Spinal cord (tissue), 10 donors: ENCODE measurements around the gene QRICH2. TPM values are rescaled to one million over a fixed set of nuclear protein-coding genes. Genes with fewer than 3 reads are reported as not detected.
"Not testable (repeated sequence)": the region's sequence is repeated elsewhere in the genome, so short reads cannot be mapped to it uniquely, and the experiment has no call there.

Experiments used
- DNase-seq, 6 donors: peaks; one replicate each; pipeline versions ENCODE4 v3.0.0 to v3.0.0-alpha.2; 2013 to 2015; ENCODE audit warnings: low spot score in 6 of 6, low read depth in 4 of 6
- H3K27ac ChIP-seq: one replicate; pipeline ENCODE4 v1.5.1; 2013; ENCODE audit warnings: low read depth, low read length, control low read depth
- H3K27me3 ChIP-seq: one replicate; pipeline ENCODE4 v1.6.1; 2013; ENCODE audit warnings: low read length; ENCODE audit not compliant: control insufficient read depth, insufficient read depth
- H3K36me3 ChIP-seq: one replicate; pipeline ENCODE4 v1.6.1; 2013; ENCODE audit warnings: low read length; ENCODE audit not compliant: control insufficient read depth, insufficient read depth
- H3K4me1 ChIP-seq: one replicate; pipeline ENCODE4 v1.6.1; 2013; ENCODE audit warnings: low read length; ENCODE audit not compliant: control insufficient read depth, insufficient read depth
- H3K4me3 ChIP-seq: one replicate; pipeline ENCODE4 v1.5.1; 2013; ENCODE audit warnings: low read depth, low read length, control low read depth
- H3K9me3 ChIP-seq: one replicate; pipeline ENCODE4 v1.6.1; 2013; ENCODE audit warnings: low read length; ENCODE audit not compliant: control insufficient read depth, insufficient read depth
- WGBS: methylation state at CpG from one replicate; pipeline ENCODE4 v1.1.5; 2013; ENCODE audit warnings: missing lambda C conversion rate; ENCODE audit not compliant: insufficient coverage; 5-methylcytosine and 5-hydroxymethylcytosine counted together
- polyA plus RNA-seq, 2 donors: library from polyadenylated mRNA; unstranded; fragments of 120-200 nt; gene quantifications; one replicate each; pipeline ENCODE4 v1.2.1, GENCODE V29; 2013; ENCODE audit not compliant: insufficient read length in 2 of 2
- small RNA-seq: library from RNA; depleted of rRNA; stranded (forward); fragments of <200 nt; gene quantifications from one replicate; pipeline ENCODE3, GENCODE V24; 2014; ENCODE audit warnings: low replicate concordance
- total RNA-seq, 2 donors: library from RNA; depleted of rRNA in 1 of 2; stranded (reverse); fragments of 120-200 nt in 1 of 2; fragments of >200 nt in 1 of 2; gene quantifications; one replicate each; pipeline versions ENCODE4 v1.2.3 to v1.2.4, GENCODE V29; 2013 to 2014
- donor health status: healthy.

The QRICH2 gene
- total and polyA plus RNA-seq, 4 donors = 3.7 to 21.4 (median 11.0) TPM

GRCh38 chr17:76225373-76226086, 82.5 kb downstream of the QRICH2 start:
- 97% methylated on average over 2 of the region's 7 CpGs for WGBS
- H3K4me1 ChIP-seq, H3K36me3 ChIP-seq, DNase-seq, H3K9me3 ChIP-seq, H3K27ac ChIP-seq, H3K27me3 ChIP-seq, H3K4me3 ChIP-seq: not testable (repeated sequence)

Small RNA genes within 50 kb of the gene (small RNA-seq; reads per million reads assigned to genes)
- gene RF00019 (not detected), gene RNU6-24P (not detected)

Other genes starting within 250 kb of the QRICH2 start
- gene SRP68, start 235.8 kb downstream of the QRICH2 start, total RNA-seq = 10 to 100 TPM; 31.4 to 38.8 TPM
- 10 to 100 TPM; 63.3 to 63.7 TPM for gene SRP68, start 235.8 kb downstream of the QRICH2 start, polyA plus RNA-seq
- not detected for gene GALR2, start 233.5 kb downstream of the QRICH2 start, total RNA-seq
- gene GALR2, start 233.5 kb downstream of the QRICH2 start, polyA plus RNA-seq = under 1 TPM; 0.47 to 0.74 TPM
- not detected for gene ZACN, start 229.1 kb downstream of the QRICH2 start, total RNA-seq
- gene ZACN, start 229.1 kb downstream of the QRICH2 start, polyA plus RNA-seq = 10 to 100 TPM; 49.6 to 59.0 TPM
- gene EXOC7, start 204.5 kb downstream of the QRICH2 start, total RNA-seq = 100 to 1,000 TPM in 1 of 2 donors, 10 to 100 TPM in 1; 84.7 to 172 TPM
- 100 to 1,000 TPM; 162 to 168 TPM for gene EXOC7, start 204.5 kb downstream of the QRICH2 start, polyA plus RNA-seq
- 10 to 100 TPM in 1 of 2 donors, 1 to 10 TPM in 1; 4.6 to 41.0 TPM for gene FOXJ1, start 167.0 kb downstream of the QRICH2 start, total RNA-seq
- gene FOXJ1, start 167.0 kb downstream of the QRICH2 start, polyA plus RNA-seq = 10 to 100 TPM; 21.3 to 30.7 TPM
- 10 to 100 TPM; 22.8 to 57.7 TPM for gene RNF157, start 67.8 kb downstream of the QRICH2 start, total RNA-seq
- 100 to 1,000 TPM; 194 to 196 TPM for gene RNF157, start 67.8 kb downstream of the QRICH2 start, polyA plus RNA-seq
- 10 to 100 TPM in 1 of 2 donors, 1 to 10 TPM in 1; 4.1 to 21.8 TPM for gene UBALD2, start 42.9 kb downstream of the QRICH2 start, total RNA-seq
- gene UBALD2, start 42.9 kb downstream of the QRICH2 start, polyA plus RNA-seq = 10 to 100 TPM; 43.8 to 46.9 TPM
- 10 to 100 TPM; 71.7 to 72.3 TPM for gene PRPSAP1, start 45.6 kb upstream of the QRICH2 start, total RNA-seq
- 100 to 1,000 TPM; 101 to 105 TPM for gene PRPSAP1, start 45.6 kb upstream of the QRICH2 start, polyA plus RNA-seq
- 10 to 100 TPM in 1 of 2 donors, 1 to 10 TPM in 1; 3.8 to 14.5 TPM for gene SPHK1, start 76.3 kb upstream of the QRICH2 start, total RNA-seq
- 1 to 10 TPM; 3.3 to 7.4 TPM for gene SPHK1, start 76.3 kb upstream of the QRICH2 start, polyA plus RNA-seq
- 10 to 100 TPM; 25.0 to 33.2 TPM for gene UBE2O, start 144.9 kb upstream of the QRICH2 start, total RNA-seq
- 10 to 100 TPM; 38.4 to 47.4 TPM for gene UBE2O, start 144.9 kb upstream of the QRICH2 start, polyA plus RNA-seq
- gene AANAT, start 159.3 kb upstream of the QRICH2 start, total RNA-seq = under 1 TPM; 0.20 to 0.28 TPM
- under 1 TPM; 0.60 to 0.83 TPM for gene AANAT, start 159.3 kb upstream of the QRICH2 start, polyA plus RNA-seq
- gene RHBDF2, start 193.1 kb upstream of the QRICH2 start, total RNA-seq = 1 to 10 TPM; 6.3 to 7.1 TPM
- 10 to 100 TPM; 10.6 to 10.9 TPM for gene RHBDF2, start 193.1 kb upstream of the QRICH2 start, polyA plus RNA-seq
- 10 to 100 TPM in 1 of 2 donors, 1 to 10 TPM in 1; 9.0 to 14.3 TPM for gene CYGB, start 229.4 kb upstream of the QRICH2 start, total RNA-seq
- gene CYGB, start 229.4 kb upstream of the QRICH2 start, polyA plus RNA-seq = 10 to 100 TPM; 34.1 to 34.4 TPM
- gene PRCD, start 231.8 kb upstream of the QRICH2 start, total RNA-seq = 1 to 10 TPM; 4.0 to 8.9 TPM
- 10 to 100 TPM in 1 of 2 donors, 1 to 10 TPM in 1; 9.8 to 11.8 TPM for gene PRCD, start 231.8 kb upstream of the QRICH2 start, polyA plus RNA-seq